ENCODE results near the gene ACOT13. TPM values are rescaled to one million over a fixed set of nuclear protein-coding genes. Genes with fewer than 3 reads are reported as not detected.
"Not testable (repeated sequence)": the region's sequence is repeated elsewhere in the genome, so short reads cannot be mapped to it uniquely, and the experiment has no call there.

Gene ACOT13
- polyA plus RNA-seq, 1 donor = 16.6 TPM

DNA sequence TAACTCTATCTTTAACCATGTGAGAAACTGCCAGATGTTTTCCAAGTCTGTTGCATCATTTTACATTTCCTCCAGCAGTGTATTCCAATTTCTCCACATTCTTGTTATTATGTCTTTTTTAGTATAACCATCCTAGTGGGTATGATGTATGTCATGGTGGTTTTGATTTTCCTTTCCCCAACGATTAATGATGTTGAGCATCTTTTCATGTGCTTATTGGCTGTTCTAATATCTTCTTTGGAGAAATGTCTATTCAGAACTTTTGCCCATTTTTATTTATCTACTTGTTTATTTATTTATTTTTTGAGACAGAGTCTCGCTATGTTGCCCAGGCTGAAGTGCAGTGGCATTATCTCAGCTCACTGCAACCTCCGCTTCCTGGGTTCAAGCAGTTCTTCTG, 56.4 kb downstream of the ACOT13 start:
- DNase-seq (ENCODE audit: low read depth) = no peak

- not testable (repeated sequence) for DNase-seq (ENCODE audit: low read depth)
Measured at GRCh38 chr6:24730653-24731052, 63.8 kb downstream of the ACOT13 start.

- DNase-seq (ENCODE audit: low read depth) = not testable (repeated sequence)
Measured at GRCh38 chr6:24731456-24732134, 64.7 kb downstream of the ACOT13 start.

DNA sequence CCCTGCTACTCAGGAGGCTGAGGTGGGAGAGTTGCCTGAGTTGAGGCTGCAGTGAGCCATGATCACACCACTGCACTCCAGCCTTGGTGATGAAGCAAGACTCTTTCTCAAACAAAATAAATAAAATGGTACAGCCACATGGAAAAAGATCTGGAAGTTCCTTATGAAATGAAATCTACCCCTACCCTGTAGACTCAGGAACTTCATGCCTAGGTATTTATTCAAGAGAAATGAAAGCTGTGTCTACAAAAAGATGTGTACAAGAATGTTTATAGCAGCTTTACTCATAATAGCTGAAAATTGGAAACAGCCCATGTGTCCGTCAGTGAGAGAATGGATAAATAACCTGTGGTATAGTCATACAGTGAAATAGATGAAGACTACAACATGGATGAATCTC, 67.3 kb downstream of the ACOT13 start:
- DNase-seq (ENCODE audit: low read depth) = no peak

DNA sequence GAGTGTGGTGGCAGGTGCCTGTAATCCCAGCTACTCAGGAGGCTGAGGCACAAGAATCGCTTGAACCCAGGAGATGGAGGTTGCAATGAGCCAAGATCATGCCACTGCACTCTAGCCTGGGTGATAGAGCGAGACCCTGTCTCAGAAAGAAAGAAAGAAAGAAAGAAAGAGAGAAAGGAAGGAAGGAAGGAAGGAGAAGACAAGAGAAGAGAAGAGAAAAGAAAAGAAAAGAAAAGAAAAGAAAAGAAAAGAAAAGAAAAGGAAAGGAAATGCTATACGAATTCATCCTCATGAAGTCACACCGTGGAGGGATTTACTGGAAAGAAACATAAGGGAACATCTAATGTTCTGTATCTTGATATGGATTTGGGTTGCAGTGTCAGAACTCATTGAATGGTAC, 67.8 kb downstream of the ACOT13 start:
- not testable (repeated sequence) for DNase-seq (ENCODE audit: low read depth)

- no peak for DNase-seq (ENCODE audit: low read depth)
Measured at GRCh38 chr6:24738741-24739140, 71.9 kb downstream of the ACOT13 start.

GRCh38 chr6:24740861-24741260, 74.0 kb downstream of the ACOT13 start:
- DNase-seq (ENCODE audit: low read depth) = no peak

DNA sequence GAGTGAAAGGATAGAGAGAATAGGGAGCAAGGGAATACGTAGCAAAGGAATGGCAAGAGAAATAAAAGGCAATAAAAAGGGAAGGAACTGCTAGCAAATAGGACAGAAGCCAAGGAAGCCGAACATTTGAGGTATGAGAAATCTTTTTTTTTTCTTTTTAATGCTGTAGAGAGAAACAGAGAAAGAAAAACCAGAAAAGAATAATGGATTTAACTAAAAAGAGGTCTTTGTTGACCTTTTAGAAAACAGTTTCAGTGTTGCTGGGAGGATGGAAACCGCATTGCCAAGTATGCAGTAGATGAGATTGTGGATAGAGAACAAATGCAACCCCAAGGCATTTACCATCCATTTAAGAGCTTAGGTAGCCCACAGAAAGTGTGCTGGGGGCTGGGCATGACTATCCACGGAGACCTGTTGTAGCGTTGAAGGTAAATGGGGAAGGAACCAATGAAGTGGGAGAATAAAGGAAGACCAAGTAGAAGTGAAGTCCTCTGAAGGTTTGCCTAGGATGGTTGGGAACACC, 75.4 kb downstream of the ACOT13 start:
- no peak for DNase-seq (ENCODE audit: low read depth)

DNA sequence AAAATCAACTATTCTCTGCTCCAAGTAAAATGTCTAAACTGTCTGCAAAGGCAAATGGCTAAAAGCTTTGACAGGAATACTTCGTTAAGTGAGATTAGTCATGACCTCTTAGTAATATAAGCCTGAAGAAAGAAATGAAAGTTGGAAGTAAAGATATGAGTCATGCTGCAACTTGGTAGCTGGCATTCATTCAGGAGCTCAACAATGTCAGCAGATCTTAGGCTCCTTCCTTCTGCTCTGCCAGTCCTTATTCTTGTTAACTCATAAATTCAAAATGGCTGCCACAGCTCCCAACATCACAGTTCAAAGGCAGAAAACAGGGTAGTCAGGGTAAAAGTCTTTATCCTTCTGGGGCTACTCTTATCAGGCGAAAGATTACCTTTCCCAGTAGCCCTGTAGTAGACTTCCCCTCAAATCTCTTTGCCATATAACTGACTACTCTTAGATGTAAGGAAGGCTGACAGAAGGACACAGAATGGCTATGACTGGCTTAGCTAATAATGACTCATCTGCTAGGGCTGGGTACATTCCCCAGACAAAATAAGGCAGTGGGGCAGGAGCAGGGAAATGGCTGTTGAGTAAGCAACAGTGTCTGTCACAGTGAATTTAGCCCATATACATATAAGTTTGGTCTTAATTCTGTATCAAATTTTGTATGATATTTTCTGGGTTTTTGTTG, 76.5 kb downstream of the ACOT13 start:
- DNase-seq (ENCODE audit: low read depth) = no peak

GRCh38 chr6:24743944-24744335, 77.1 kb downstream of the ACOT13 start:
- DNase-seq (ENCODE audit: low read depth) = no peak

DNA sequence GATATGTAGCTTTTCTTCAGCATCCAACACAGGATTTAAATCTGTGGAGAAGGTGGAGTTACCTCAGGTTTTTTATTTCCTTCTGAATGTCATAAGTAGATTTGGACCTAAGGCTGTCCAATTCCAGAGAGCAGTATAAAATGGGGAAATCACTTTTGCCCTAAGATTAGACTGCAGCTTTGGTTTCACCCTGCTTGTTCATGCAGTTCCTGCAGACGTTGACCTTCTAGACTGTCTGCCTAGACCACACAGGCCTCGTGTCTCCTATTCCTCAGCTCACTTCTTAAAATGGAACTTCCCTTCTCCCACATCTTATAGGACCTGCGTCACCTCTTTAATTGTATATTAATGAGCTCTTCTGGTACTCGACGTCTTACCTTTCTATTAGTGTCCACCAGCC, 78.0 kb downstream of the ACOT13 start:
- no peak for DNase-seq (ENCODE audit: low read depth)

DNA sequence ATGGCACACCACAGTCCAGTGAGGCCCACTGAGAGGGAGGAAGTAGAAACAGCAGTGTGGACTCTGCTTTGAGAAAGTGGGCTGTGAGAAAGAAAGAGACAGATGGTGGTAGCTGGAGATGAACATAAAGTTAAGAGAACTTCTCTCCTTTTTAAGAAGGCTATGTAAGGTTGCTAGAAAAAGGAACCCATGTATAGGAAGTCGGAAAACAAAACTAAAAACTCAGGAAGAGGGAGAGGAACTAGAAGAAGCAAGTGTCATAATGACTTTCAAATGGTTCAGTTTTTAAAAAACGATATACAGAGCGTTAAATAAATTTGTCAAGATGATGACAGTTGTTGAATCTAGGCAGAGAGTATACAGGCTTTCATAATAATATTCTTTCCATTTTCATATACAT, 82.4 kb downstream of the ACOT13 start:
- no peak for DNase-seq (ENCODE audit: low read depth)

GRCh38 chr6:24750878-24751277, 84.0 kb downstream of the ACOT13 start:
- not testable (repeated sequence) for DNase-seq (ENCODE audit: low read depth)

GRCh38 chr6:24752503-24752902, 85.6 kb downstream of the ACOT13 start:
- no peak for DNase-seq (ENCODE audit: low read depth)

GRCh38 chr6:24752917-24753492, 86.1 kb downstream of the ACOT13 start:
- DNase-seq (ENCODE audit: low read depth) = no peak

DNA sequence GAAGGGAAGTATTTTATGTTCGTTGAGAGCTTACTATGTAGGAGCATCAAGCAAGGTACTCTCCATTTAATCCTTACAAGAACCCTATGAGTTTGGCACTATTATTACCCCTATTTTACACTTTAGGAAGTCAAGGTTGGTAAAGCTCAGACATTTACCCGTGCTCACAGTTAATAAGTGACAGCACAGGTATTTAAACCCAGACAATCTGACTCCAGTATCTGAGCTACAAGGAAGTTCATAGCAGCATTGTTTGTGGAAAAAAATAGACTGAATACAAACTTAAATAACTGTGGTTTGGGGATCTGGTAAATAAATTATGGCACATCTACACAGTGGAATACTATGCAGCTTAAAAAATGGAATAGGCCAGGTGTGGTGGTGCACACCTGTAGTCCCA, 86.7 kb downstream of the ACOT13 start:
- no peak for DNase-seq (ENCODE audit: low read depth)

- DNase-seq (ENCODE audit: low read depth) = not testable (repeated sequence)
Measured at GRCh38 chr6:24754378-24754777, 87.5 kb downstream of the ACOT13 start.

Other genes with a start within 250 kb of the ACOT13 start
- 2.5 TPM for gene GPLD1, start 177.5 kb upstream of the ACOT13 start, polyA plus RNA-seq (ENCODE audit: insufficient read length)
- 8.3 TPM for gene ALDH5A1, start 172.1 kb upstream of the ACOT13 start, polyA plus RNA-seq (ENCODE audit: insufficient read length)
- gene KIAA0319, start 20.9 kb upstream of the ACOT13 start, polyA plus RNA-seq (ENCODE audit: insufficient read length) = 0.05 TPM
- 23.7 TPM for gene TDP2, start 178 bp upstream of the ACOT13 start, polyA plus RNA-seq (ENCODE audit: insufficient read length)
- gene C6orf62, start 52.1 kb downstream of the ACOT13 start, polyA plus RNA-seq (ENCODE audit: insufficient read length) = 76.3 TPM
- 15.7 TPM for gene GMNN, start 107.9 kb downstream of the ACOT13 start, polyA plus RNA-seq (ENCODE audit: insufficient read length)
- gene ARMH2, start 131.8 kb downstream of the ACOT13 start, polyA plus RNA-seq (ENCODE audit: insufficient read length) = not detected